Activated CD4-positive, alpha-beta T cell treated with anti-CD3 and anti-CD28 coated beads for 4 hours (primary cell): Measurements from ENCODE around the gene RPS5.
"Not testable (repeated sequence)": the region's sequence is repeated elsewhere in the genome, so short reads cannot be mapped to it uniquely, and the experiment has no call there.

Source experiments
- DNase-seq, 2 donors: peaks; one replicate each; pipeline ENCODE4 v3.0.0-alpha.2; 2020

RPS5 gene

DNA sequence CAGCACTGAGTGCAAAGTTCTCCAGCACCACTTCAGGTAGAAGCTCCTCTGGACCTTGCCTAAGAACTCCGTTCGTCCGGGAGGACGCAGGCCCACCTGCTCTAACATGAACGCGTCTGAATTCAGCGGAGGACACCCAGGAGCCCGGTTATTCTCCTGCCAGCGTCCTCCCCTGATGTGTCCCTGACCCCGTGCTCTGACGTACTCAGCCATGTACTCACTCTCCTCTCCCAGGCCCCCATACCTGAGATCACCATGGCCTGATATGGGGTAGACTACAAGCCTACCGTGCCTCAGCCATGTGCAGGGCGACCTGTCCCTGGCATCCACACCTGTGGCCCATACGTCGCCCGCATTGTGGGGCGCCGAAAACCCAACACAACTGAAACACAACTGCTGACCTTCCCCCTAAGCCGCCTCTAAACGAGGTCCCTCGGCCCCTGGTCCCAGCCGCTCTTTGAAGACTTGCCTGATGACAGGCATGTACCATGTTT is 20.6 kb downstream of the RPS5 start:
- DNase-seq, result no peak

DNA sequence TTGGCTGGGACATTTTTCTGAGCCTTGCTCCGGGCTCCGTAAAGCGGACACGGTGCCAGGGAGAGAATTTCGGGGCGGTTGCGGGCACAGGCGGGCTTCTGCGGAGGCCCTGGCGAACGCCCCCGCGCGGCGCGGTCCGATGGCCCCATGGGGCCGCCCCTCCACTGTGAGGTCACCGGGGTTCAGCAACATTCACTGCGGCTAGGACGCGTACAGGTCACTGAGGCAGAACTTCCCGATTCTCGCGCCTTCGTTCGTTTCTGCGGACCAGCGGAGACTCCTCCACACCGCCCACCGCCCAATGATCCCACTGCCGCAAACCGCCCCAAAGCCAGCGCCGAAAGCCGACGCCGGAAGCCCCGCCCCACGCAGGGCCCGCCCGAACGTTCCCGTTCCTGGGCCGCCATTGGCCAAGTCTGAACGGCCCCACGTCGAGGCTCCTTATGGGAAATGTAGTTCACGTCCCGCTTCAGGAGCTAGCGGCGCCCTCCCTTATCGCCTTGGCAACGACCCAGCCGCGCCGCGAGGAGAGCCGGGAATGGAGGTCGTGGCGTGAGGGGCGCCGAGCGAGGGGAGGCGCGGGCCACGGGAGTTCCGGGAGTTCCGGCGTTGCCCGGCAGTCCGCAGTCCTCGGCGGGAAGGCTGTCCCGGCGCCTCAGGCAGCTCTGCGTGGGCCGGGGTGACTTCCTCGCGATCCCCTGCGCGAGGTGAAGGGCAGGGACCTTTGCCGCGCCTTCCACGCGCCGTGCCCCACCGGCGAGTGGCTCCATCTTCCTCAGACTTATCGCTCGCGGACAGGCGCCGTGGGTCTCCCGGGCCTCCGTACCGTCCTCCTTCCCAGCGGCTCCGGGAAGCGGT is 21.3 kb downstream of the RPS5 start, which contains the start of gene ZNF584:
Gene ZNF584 (plus strand): TSS at position 498 of the 858 bp plus-strand sequence. CDS start 499 bp downstream, outside the sequence.
- peak; percentile 94 for DNase-seq

DNA sequence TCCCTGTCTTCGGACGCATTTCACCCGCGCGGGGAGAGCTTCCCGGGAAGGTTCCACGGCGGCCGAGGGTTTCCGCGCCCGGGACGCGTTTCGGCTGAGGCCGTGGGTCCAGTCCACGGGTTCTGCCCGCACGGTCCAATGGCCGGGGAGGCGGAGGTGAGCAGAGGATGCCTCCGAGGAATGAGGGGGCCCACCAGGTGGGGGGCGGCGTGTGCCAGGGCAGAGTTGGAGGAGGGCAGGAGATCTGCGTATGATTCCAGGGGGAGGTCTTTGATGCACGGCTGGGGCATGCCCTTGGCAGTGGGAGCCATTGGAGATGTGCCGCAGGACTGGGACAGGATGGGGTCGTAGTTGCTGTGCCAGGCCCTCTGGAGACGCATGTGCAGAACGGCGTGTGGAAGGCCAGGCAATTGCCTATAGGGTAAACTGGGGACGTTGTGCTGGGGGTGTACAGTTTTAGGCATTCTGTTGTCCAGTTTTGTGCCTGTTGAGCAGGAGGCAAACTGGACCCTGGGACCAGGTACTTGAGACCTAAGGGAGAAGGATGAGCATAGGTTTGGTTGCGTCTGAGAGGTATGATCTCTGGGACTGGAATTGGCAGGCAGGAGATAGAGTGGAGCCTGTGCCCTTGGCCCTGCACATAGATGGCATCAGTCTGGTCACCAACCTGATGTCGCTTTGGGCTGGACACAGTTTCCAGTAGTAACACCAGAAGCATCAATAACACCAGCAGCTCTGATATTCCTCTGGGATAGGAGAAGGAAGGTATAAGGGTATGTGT is 22.1 kb downstream of the RPS5 start:
- DNase-seq, result no peak

DNA sequence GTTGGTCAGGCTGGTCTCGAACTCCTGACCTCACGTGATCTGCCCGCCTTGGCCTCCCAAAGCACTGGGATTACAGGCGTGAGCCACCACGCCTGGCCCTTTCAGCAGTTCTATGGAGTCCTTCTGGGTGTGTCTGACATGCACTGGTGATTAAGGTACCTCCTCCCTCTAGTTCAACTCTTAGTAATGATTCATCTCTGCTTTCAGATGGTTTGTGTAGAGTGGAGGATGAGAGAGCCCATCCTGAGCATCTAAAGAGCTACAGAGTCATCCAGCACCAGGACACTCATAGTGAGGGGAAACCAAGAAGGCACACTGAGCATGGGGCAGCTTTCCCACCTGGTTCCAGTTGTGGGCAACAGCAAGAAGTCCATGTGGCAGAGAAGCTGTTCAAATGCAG is 29.5 kb downstream of the RPS5 start:
- no peak for DNase-seq

DNA sequence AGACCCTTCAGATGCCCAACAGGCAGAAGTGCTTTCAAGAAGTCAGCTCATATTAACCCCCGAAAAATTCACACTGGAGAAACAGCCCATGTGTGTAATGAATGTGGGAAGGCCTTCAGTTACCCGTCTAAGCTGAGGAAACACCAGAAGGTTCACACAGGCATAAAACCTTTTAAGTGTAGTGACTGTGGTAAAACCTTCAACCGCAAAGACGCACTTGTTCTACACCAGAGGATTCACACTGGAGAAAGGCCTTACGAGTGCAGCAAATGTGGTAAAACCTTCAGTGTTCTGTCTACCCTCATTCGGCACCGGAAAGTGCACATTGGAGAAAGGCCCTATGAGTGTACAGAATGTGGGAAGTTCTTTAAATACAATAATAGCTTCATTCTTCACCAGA is 30.0 kb downstream of the RPS5 start:
- no peak for DNase-seq

DNA sequence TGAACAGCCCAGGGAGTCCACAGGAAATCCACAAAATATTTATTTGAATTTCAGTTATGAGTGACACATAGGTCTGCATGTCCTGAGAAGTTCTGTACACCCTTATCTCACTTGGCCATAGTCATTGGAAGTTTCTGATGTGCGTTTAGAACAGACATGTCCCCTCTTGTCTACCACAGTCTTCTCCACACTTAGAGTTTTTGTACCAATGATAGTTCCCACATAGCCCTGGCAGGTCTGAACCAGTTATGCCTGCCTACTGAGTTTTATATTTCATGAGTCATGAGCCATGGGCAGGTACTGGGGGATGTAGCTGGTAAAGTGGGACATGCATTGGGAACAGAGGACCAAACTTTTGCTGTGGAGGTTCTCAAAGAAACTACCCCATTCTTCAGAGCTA is 41.5 kb downstream of the RPS5 start:
- DNase-seq, result no peak

DNA sequence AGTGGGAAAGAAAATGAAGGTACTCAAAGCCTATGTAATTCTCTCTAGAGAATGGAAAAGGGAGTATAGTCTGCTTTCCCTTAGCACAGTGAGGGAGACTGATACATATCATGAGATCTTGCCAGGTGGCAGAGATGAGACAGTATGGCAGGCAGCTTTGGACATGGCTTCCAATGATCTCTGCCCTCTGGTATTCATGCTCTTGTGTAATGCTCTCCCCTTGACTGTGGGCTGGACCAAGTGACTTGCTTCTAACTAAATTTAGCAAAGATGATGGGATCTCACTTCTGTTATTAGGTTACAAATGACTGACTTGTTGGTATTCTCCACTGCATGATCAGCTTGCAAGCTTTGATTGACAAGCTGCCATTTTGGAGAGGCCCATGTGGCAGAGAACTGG is 42.7 kb downstream of the RPS5 start:
- no peak for DNase-seq

DNA sequence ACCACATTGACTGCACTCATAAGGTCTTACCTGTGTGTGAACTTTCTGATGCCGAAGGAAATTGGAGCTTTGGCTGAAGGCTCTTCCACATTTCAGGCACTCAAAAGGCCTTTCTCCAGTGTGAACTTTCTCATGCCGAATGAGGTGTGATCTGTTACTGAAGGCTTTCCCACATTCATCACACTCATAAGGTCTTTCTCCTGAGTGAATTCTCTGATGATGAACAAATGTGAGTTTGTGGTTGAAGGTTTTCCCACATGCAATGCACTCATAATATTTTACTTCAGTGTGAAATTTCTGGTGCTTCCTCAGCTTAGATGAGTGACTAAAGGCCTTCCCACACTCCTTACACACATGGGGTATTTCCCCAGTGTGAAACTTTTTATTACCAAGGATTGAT is 47.1 kb downstream of the RPS5 start:
- DNase-seq, result no peak

DNA sequence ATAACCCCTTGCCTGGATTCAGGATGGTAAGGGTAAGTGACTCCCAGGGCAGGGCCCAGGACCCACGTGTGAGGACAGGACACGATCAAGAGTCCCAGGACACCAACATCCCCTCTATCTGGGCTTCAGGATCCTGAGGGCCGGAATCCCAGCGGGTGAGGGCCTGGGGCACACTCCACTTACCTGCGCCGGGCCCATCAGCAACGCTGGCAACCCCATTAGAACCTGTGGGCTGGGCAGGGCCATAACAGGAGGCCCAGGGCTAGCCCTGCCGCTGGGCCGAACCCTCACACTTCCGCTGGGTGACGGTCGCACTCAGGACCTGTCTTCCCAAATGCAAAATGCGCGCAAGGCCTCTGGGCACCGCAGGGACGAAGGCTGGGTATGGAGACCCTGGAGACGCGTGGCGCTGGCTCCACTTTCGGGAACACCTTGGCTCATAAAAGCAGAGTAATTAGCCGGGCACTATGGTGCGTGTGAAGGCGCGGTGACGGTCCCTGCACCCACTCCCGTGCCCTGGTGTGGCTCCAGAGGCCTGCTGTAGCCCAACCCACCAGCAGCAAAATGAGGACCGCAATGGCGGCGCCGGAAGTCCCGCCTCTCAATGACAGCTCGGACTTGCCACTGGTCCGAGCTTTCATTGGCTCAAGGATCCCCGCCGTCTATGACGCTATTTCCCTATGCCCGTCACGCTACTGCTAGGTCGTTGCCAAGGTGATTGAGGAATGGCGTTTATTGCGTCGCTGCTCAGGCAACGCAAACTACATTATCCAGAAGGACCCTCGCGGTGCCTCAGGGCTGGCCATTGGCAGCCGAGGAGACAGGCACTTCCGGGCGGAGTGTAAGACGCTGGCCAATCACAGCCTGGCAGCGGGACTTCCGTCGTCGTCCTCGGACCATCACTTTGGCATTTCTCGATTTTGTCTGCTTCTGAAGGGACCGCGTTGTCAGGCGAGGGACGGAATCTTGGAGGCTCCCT is 52.8 kb downstream of the RPS5 start, which contains the start of gene ZNF132:
Gene ZNF132 (minus strand): TSS at position 578 of the 979 bp plus-strand sequence. CDS start 332 bp downstream, at position 246.
- peak; percentile 92 to 94 for DNase-seq

DNA sequence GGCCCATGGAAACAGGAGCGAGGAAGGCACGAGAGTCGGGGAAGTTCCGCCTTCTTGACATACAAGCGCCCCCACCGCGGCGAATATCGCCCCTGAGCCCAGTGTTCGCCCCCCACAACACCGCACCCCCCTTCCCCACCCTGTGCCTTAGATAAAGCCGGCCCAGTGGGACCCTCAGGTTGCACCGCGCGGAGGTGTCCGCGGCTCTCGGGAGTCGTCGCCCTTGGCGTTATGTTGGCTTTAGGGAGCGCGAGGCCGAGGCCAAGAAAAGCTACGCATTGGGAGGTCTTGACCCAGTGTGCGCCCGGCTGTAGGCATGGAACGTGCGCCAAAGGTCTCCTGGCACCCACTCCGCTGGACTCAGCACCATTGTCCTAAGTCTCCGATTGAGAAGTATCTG is 53.5 kb downstream of the RPS5 start:
- no peak for DNase-seq

DNA sequence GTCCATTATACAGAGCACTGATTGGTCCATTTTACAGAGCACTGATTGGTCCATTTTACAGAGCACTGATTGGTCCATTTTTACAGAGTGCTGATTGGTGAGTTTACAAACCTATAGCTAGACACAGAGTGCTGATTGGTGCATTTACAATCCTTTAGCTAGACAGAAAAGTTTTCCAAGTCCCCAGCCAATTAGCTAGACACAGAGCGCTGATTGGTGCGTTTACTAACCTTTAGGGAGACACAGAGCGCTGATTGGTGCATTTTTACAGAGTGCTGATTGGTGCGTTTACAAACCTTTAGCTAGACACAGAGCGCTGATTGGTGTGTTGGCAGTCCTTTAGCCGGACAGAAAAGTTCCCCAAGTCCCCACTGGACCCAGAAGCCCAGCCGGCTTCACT is 55.9 kb downstream of the RPS5 start:
- DNase-seq, result not testable (repeated sequence)
